Neuronal stem cell (in vitro differentiated cells): ENCODE results near the gene OSBP.

Source experiments
- DNase-seq: peaks from one replicate; pipeline ENCODE4 v3.0.0-alpha.2; 2013; ENCODE audit warnings: low spot score
- H2AFZ ChIP-seq: one replicate; pipeline ENCODE4 v1.6.1; 2013; ENCODE audit warnings: mild to moderate bottlenecking, low read length, inconsistent platforms
- H2AK5ac ChIP-seq: 2 replicates; pipeline ENCODE4 v1.6.1; 2013; ENCODE audit warnings: low read depth, mild to moderate bottlenecking, inconsistent platforms, low read length, moderate library complexity, mixed read lengths
- H2BK120ac ChIP-seq: 2 replicates; pipeline ENCODE4 v1.6.1; 2013; ENCODE audit warnings: low read depth, mild to moderate bottlenecking, inconsistent platforms, low read length, moderate library complexity, mixed read lengths
- H2BK12ac ChIP-seq: one replicate; pipeline ENCODE4 v1.6.1; 2013; ENCODE audit warnings: low read length, inconsistent platforms
- H2BK15ac ChIP-seq: 2 replicates; pipeline ENCODE4 v1.6.1; 2013; ENCODE audit warnings: mild to moderate bottlenecking, low read length, inconsistent platforms, mixed read lengths
- H2BK5ac ChIP-seq: one replicate; pipeline ENCODE4 v1.6.1; 2013; ENCODE audit warnings: inconsistent platforms, mild to moderate bottlenecking, low read length, moderate library complexity
- H3K14ac ChIP-seq: one replicate; pipeline ENCODE4 v1.6.1; 2013; ENCODE audit warnings: low read length, inconsistent platforms
- H3K18ac ChIP-seq: 2 replicates; pipeline ENCODE4 v1.6.1; 2013; ENCODE audit warnings: low read length, inconsistent platforms
- H3K23ac ChIP-seq: 2 replicates; pipeline ENCODE4 v1.6.1; 2013; ENCODE audit warnings: low read depth, mild to moderate bottlenecking, mixed read lengths, low read length, inconsistent platforms; ENCODE audit not compliant: poor library complexity
- H3K27ac ChIP-seq: replicated peaks from 3 replicates; pipeline ENCODE4 v1.5.1; 2013; ENCODE audit warnings: low read length, inconsistent platforms
- H3K27me3 ChIP-seq, 3 experiments: 2 replicates each; pipeline ENCODE4 v1.6.1; 2013; ENCODE audit warnings: low read length in 3 of 3, mild to moderate bottlenecking in 2 of 3, inconsistent platforms in 1 of 3, low read depth in 1 of 3, mixed read lengths in 1 of 3, moderate library complexity in 1 of 3; ENCODE audit not compliant: control insufficient read depth in 3 of 3, insufficient read depth in 3 of 3
- H3K36me3 ChIP-seq, 2 donors: replicated peaks in 1 of 2; 2 replicates each; pipeline ENCODE4 v1.6.1; 2013; ENCODE audit warnings: low read length in 2 of 2; ENCODE audit not compliant: control insufficient read depth in 2 of 2, insufficient read depth in 2 of 2
- H3K4ac ChIP-seq: 2 replicates; pipeline ENCODE4 v1.6.1; 2013; ENCODE audit warnings: inconsistent platforms, mild to moderate bottlenecking, low read length, moderate library complexity
- H3K4me1 ChIP-seq, 2 donors: 1 replicate in 1 of 2; 2 replicates in 1 of 2; pipeline ENCODE4 v1.6.1; 2013; ENCODE audit warnings: low read length in 2 of 2, low read depth in 1 of 2; ENCODE audit not compliant: control insufficient read depth in 2 of 2, insufficient read depth in 1 of 2
- H3K4me2 ChIP-seq: one replicate; pipeline ENCODE4 v1.6.1; 2013; ENCODE audit warnings: mild to moderate bottlenecking, low read length, inconsistent platforms; ENCODE audit not compliant: insufficient read depth, poor library complexity, severe bottlenecking
- H3K4me3 ChIP-seq, 2 donors: 2 replicates each; pipeline ENCODE4 v1.5.1; 2013; ENCODE audit warnings: low read length in 2 of 2, mild to moderate bottlenecking in 2 of 2, inconsistent platforms in 1 of 2, moderate library complexity in 1 of 2
- H3K79me1 ChIP-seq: one replicate; pipeline ENCODE4 v1.6.1; 2013; ENCODE audit warnings: low read depth, mild to moderate bottlenecking, inconsistent platforms, low read length, moderate library complexity
- H3K9ac ChIP-seq: one replicate; pipeline ENCODE4 v1.6.1; 2013; ENCODE audit warnings: mild to moderate bottlenecking, low read depth, low read length, inconsistent platforms; ENCODE audit not compliant: poor library complexity
- H3K9me3 ChIP-seq, 2 donors: replicated peaks in 1 of 2; 2 replicates each; pipeline versions ENCODE3 to v1.6.1; 2013; ENCODE audit warnings: low read length in 2 of 2, mild to moderate bottlenecking in 2 of 2, inconsistent platforms in 1 of 2, low read depth in 1 of 2, mixed read lengths in 1 of 2, moderate library complexity in 1 of 2; ENCODE audit not compliant: control insufficient read depth in 2 of 2, insufficient read depth in 1 of 2
- H4K8ac ChIP-seq: one replicate; pipeline ENCODE4 v1.6.1; 2013; ENCODE audit warnings: low read depth, mild to moderate bottlenecking, inconsistent platforms, low read length, moderate library complexity
- H4K91ac ChIP-seq: one replicate; pipeline ENCODE4 v1.6.1; 2013; ENCODE audit warnings: low read length, low read depth, mild to moderate bottlenecking, inconsistent platforms; ENCODE audit not compliant: poor library complexity
- WGBS, 2 donors: extraction: QIAGEN DNeasy Blood & Tissue Kit; methylation state at CpG; one replicate each; pipeline ENCODE4 v1.1.7; 2013; ENCODE audit warnings: missing lambda C conversion rate in 2 of 2, mixed read lengths in 1 of 2; ENCODE audit not compliant: insufficient read length in 2 of 2, insufficient replicate concordance in 1 of 2; ENCODE audit errors: extremely low coverage in 2 of 2; 5-methylcytosine and 5-hydroxymethylcytosine counted together

The OSBP gene

GRCh38 chr11:59573216-59573615, 42.4 kb downstream of the OSBP start:
- no peak overlapping the region for H2BK120ac ChIP-seq
- WGBS, 2 donors, result no CpG with 5 or more reads among the region's 4 CpGs
- H3K27ac ChIP-seq, result no peak overlapping the region

GRCh38 chr11:59572091-59572490, 43.5 kb downstream of the OSBP start:
- no peak overlapping the region for H4K91ac ChIP-seq
- H3K27me3 ChIP-seq, result no peaks in the 10 kb centered on the region
- H3K14ac ChIP-seq, result no peak overlapping the region
- H4K8ac ChIP-seq, result no peak overlapping the region
- peaks cover 1% of the 10 kb centered on the region for H3K79me1 ChIP-seq
- no peak overlapping the region for H2AFZ ChIP-seq
- H3K23ac ChIP-seq, result no peak overlapping the region
- no peak overlapping the region for H3K27ac ChIP-seq
- H2BK12ac ChIP-seq, result no peak overlapping the region
- H2BK15ac ChIP-seq, result no peak overlapping the region
- no CpG with 5 or more reads among the region's 5 CpGs for WGBS, 2 donors
- H3K4ac ChIP-seq, result no peak overlapping the region
- no peak overlapping the region for H2AK5ac ChIP-seq
- H3K4me3 ChIP-seq, result no peak overlapping the region
- H3K9me3 ChIP-seq, result no peaks in the 10 kb centered on the region
- no peak overlapping the region for H3K18ac ChIP-seq
- H3K4me1 ChIP-seq, result peaks cover 0 to 5% of the 10 kb centered on the region in 2 donors
- H3K9ac ChIP-seq, result no peak overlapping the region
- no peak for DNase-seq
- peaks cover 11 to 35% of the 10 kb centered on the region in 2 donors for H3K36me3 ChIP-seq
- no peak overlapping the region for H3K4me2 ChIP-seq
- H2BK120ac ChIP-seq, result no peak overlapping the region
- no peak overlapping the region for H2BK5ac ChIP-seq

More at GRCh38 chr11:59573216-59573615, 42.4 kb downstream of the OSBP start:
- Histone ChIP-seq H3K79me1 (peaks cover 1% of the 10 kb centered on the region), H4K91ac (no peak overlapping the region), H2BK5ac (no peak overlapping the region), H3K4ac (no peak overlapping the region), H2BK12ac (no peak overlapping the region), H2AK5ac (no peak overlapping the region), H3K27me3 (no peaks in the 10 kb centered on the region), H4K8ac (no peak overlapping the region), H3K18ac (no peak overlapping the region), H3K4me3 (no peak overlapping the region), H3K9ac (no peak overlapping the region), H3K23ac (no peak overlapping the region), H2BK15ac (no peak overlapping the region), H3K4me1 (peaks cover 0 to 5% of the 10 kb centered on the region in 2 donors), H3K9me3 (no peaks in the 10 kb centered on the region), H2AFZ (no peak overlapping the region), H3K36me3 (peaks cover 17 to 47% of the 10 kb centered on the region in 2 donors), H3K14ac (no peak overlapping the region), H3K4me2 (no peak overlapping the region)
- no peak for DNase-seq

GRCh38 chr11:59562292-59562691, 53.3 kb downstream of the OSBP start:
- no peak overlapping the region for H3K27ac ChIP-seq
- no peaks in the 10 kb centered on the region for H3K79me1 ChIP-seq

GRCh38 chr11:59560702-59561473, 54.7 kb downstream of the OSBP start:
- Histone ChIP-seq H3K27ac (peak overlapping the region; percentile 58), H3K9me3 (no peaks in the 10 kb centered on the region), H2BK15ac (no peak overlapping the region), H3K27me3 (no peaks in the 10 kb centered on the region), H3K4ac (no peak overlapping the region), H2AK5ac (no peak overlapping the region), H3K4me2 (peak overlapping the region; percentile 73), H2BK120ac (no peak overlapping the region), H3K36me3 (no peaks in the 10 kb centered on the region), H3K18ac (peak overlapping the region; percentile 94), H3K4me1 (peaks cover 0 to 2% of the 10 kb centered on the region in 2 donors), H4K8ac (no peak overlapping the region), H2BK5ac (no peak overlapping the region), H3K14ac (no peak overlapping the region), H4K91ac (no peak overlapping the region), H3K79me1 (no peaks in the 10 kb centered on the region), H2AFZ (peak overlapping the region; percentile 94), H3K23ac (no peak overlapping the region), H3K9ac (peak overlapping the region; percentile 26), H3K4me3 (peak overlapping the region; percentile 87 to 96), H2BK12ac (no peak overlapping the region)
- DNase-seq, result peak; percentile 74
- WGBS, 2 donors, result no CpG with 5 or more reads among the region's 40 CpGs

More at GRCh38 chr11:59562292-59562691, 53.3 kb downstream of the OSBP start:
- H3K36me3 ChIP-seq, result no peaks in the 10 kb centered on the region
- no peak overlapping the region for H2BK12ac ChIP-seq
- no peak overlapping the region for H3K4me3 ChIP-seq
- WGBS, 2 donors, result no CpG with 5 or more reads among the region's 3 CpGs
- H4K91ac ChIP-seq, result no peak overlapping the region
- H3K9ac ChIP-seq, result no peak overlapping the region
- no peak for DNase-seq
- H3K9me3 ChIP-seq, result no peaks in the 10 kb centered on the region
- no peak overlapping the region for H2BK120ac ChIP-seq
- H3K4me2 ChIP-seq, result no peak overlapping the region
- no peak overlapping the region for H2BK15ac ChIP-seq
- no peak overlapping the region for H3K23ac ChIP-seq
- H3K27me3 ChIP-seq, result no peaks in the 10 kb centered on the region
- H4K8ac ChIP-seq, result no peak overlapping the region
- no peak overlapping the region for H2BK5ac ChIP-seq
- H2AFZ ChIP-seq, result no peak overlapping the region
- no peak overlapping the region for H3K4ac ChIP-seq
- H3K4me1 ChIP-seq, result peaks cover 0 to 2% of the 10 kb centered on the region in 2 donors
- no peak overlapping the region for H3K18ac ChIP-seq
- no peak overlapping the region for H3K14ac ChIP-seq
- H2AK5ac ChIP-seq, result no peak overlapping the region
